HTERT RPE-1 (cell line): ENCODE data around the gene CDKN1C.

Experiments used
- in situ Hi-C: fragments of 300-500 bp; cut with MboI; formaldehyde crosslinking; loops from 4 replicates; pipeline ENCODE4 v1.14.3; 2020; ENCODE audit warnings: low sequenced_read_pairs

The CDKN1C gene

DNA sequence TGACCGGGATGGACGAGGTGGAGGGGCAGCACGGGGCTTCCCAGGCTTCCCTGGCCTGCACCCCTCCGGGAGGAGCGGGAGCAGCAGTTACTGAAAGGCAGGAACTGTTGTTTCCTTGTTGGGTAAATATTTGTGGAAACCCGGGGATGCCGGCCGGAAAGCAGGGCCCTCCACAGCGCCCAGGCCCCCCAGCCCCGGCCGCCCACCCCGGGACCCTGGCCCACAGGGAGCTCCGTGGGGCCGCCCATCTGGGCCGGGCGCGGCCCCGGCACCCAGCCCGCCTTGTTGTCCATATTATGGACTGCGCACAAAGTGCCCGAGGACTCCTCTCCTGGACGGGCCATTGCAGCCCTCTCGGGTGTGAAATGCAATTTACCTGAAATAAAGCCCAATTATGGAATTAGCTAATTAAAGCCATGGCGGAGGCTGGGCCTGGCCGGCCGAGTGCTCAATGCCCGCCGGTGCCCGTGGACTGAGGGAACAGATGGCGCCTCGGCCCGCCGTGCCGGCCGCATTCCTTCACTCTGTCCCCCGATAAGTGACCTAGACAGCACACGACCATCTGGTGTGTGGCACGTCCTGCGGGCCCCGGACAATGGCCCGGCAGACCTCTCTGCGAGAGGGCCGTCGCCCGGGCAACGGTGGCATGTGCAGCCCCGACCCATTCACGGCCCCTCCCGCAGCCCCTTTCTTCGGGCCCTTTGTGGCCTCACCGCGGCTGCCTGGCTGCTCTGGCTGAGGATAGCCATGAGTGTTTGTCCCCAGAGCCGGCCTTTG, 35.4 kb downstream of the CDKN1C start:
- in situ Hi-C loops, result no loop called here

DNA sequence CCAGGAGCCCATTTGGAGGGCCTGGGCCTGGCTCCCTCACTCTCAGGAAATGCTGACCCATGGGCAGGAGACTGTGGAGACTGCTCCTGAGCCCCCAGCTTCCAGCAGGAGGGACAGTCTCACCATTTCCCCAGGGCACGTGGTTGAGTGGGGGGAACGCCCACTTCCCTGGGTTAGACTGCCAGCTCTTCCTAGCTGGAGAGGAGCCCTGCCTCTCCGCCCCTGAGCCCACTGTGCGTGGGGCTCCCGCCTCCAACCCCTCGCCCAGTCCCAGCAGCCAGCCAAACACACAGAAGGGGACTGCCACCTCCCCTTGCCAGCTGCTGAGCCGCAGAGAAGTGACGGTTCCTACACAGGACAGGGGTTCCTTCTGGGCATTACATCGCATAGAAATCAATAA, 37.1 kb downstream of the CDKN1C start:
- in situ Hi-C loops, result no loop called here

DNA sequence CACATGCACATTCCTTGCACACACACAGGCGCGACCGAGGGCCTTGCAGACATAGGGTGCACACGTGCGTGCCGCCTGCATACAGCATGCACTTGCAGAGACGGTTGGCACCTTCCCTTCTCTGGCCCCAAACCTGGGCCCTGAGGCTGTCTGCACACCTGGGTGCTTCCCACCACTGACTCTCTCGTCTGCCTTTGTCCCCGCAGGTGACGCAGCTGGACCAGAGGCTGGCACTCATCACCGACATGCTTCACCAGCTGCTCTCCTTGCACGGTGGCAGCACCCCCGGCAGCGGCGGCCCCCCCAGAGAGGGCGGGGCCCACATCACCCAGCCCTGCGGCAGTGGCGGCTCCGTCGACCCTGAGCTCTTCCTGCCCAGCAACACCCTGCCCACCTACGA, 38.0 kb downstream of the CDKN1C start:
- in situ Hi-C loops, result no loop called here

DNA sequence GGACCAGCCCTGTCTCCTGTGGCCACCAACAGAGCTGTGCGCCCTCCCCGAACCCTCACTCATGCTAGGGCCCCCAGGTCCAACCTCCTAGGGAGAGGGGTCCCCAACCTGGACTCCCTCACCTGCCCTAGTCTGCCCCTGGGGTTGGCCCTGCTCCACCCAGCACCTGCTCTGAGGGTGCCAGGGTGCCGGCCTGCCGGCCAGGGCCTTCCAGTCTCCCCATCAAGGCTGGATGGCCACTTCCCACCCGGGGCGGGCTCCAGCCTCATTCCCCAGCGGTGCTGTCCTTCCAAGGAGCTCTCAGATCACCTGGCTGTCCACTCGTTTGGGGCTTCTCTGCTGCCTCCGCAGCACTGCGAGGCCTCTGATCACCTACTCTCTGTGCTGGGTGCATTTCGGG, 39.1 kb downstream of the CDKN1C start:
- in situ Hi-C loops, result no loop called here

DNA sequence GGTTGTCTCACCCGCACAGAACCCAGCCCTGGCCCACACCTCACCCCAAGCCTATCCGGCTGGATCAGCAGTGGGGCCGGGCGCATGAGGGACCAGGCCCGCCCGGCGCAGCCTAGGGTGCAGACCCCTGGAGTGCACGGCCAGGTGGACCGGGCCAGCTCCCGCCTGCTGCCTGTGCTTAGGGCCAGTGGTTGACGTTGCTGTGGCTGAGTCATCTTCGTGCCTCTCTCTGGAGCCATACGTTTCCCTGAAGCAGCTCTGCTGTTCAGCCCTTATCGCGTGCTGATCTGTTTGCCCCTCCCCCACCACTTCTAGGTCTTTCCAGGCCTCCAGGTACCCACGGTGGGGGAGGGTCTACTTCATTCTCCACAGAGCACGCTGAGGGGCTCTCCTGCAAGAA, 39.5 kb downstream of the CDKN1C start:
- in situ Hi-C loops, result no loop called here

DNA sequence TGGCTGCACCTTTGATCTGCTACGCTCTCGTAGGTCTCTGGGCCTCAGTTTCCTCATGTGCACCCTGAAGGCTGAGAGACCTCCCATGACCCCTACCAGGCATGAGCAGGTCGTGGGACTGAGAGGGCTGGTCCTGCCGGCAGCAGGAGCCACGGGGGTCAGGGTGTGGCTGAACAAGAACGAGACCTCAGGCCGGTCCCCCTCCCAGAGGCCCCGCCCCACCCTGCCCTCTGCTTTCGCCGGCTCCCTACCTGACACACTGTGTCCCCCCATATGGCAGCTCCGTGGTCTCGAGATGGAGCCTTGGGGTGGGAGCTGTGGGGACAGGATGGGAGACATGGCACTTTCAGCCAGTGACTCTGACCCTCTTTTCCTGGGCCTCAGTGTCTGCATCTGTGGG, 40.6 kb downstream of the CDKN1C start:
- in situ Hi-C loops, result no loop called here

DNA sequence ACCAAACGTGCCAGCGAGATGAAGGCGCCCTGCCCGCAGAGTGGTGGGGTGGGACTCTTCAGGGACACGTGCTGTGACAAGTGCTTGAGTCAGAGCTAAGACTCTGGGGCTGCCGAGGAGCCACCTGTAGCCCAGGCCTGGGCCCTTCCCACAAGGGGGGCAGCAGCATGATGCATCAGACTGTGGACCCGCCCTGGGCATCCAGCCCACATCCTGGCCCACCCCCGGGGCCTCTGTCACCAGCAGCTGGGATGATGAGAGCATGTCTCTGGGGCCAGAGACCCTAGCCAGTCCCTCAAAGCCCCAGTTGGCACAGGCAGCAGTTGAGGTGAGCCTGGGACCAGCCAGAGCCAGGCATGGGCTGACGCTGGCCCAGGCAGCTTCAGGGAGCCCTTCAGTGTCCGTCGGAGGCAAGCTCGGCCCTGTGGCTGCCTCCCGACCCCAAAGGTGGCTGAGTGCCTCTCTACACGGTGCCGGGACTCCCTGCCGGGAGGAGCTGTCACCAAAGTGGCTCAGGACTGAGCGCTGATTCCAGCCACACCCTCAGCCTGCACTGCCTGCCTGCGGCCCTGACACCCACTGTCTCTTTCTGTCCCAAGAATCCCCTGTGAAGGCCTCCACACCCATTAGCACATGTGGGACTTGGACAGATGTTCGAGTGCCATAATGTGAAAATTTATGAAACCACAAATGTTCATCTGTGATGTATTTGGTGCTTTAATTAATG, 41.3 kb downstream of the CDKN1C start:
- in situ Hi-C loops, result no loop called here

DNA sequence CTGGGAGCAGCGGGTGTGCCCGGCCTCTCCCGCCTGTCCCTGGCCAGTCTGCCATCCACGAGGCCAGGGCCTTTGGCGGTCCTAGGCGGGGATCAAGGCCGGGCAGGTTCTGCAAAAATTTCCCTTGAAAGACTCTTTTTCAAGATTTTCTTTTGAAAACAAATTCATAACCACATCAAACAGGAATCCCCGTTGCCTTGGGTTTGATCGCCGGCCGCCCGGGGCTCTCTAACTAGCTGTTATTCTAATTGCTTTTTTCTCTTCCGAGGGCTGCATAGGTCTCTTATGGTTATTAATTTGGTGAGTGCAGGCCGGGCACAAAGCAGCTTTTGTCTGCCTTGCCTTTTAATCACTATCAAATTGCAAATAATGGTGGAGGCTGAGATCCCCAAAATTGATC, 42.0 kb downstream of the CDKN1C start:
- in situ Hi-C loops, result no loop called here

DNA sequence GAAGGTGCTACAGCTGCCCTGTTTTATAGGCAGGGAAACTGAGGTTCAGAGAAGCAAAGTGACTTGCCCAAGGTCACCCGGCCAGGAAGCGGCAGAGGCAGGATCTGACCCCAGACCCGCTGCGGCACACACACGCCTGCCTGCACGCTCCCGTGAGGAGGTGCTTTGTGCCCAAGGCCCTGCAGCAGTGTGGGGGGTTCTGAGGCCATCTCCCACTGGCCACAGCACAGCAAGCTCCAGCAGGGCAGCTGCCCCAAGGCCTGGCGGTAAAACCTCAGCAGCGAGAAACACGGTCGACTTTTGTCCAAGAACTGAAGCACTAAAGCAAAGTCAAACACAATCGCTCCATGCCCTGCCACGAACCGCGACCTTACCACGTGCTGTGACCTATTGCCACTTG, 42.7 kb downstream of the CDKN1C start:
- in situ Hi-C loops, result no loop called here

DNA sequence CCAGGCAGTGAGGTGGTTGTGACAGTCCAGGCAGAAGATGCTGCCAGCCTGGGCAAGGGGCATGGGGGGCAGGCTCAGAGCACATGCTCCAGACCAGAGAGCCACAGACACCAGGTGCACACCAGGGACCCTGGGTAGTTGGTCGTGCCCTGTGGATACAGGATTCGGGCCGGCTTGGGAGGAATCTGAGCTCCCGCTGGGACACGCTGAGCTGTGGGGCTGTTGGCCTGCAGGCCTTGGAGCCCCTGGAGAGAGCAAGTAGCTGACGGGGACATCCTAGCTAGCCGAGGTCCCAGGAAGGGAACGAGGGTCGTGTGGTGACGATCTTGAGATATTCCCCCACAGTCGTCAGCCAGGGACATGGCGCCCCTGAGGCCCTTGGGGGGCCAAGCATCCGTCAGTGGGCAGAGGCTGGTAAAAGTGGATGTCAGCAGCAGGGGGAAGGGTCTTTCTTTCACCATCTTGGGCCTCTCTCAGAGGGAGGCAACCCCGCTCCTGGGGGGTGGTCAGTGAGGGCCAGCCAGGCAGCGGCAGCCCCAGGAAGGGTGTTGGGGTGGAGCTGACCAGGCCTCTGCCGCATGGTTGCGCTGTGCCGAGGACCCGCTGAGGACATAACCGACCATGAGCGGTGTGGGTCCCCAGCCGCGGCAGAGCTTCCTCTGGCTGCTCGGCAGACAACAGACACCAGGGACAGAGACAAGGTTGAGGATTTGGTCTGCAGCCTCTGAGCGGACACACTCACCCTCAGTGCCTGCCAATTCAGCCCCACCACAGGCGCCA, 44.0 kb downstream of the CDKN1C start:
- in situ Hi-C loops, result no loop called here

DNA sequence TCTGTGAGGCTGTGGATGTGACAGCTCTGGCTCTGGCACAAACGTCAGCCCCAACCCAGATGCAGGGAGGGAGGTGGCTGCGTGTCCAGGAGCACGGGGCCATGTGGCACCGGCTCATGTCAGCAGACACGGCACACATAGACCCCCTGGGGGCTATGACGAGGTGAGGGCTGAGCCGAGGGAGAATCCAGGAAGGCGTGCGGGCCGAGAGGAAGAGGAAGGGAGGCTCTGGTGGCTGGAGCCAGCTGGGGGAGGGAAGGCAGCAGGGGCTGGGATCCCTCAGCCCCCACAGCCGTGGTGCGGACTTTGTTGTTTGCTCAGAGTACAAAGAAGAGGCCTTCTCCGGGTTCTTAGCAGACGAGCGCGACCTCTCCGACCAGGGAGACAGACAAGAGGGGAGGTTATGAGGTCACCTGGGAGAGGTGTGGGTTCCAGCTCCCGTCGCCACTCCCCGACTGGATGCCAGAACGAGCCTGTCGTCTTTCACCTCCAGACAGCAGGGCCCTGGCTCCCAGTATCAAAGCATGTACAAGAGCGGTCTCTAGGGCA, 46.1 kb downstream of the CDKN1C start:
- in situ Hi-C loops, result no loop called here

DNA sequence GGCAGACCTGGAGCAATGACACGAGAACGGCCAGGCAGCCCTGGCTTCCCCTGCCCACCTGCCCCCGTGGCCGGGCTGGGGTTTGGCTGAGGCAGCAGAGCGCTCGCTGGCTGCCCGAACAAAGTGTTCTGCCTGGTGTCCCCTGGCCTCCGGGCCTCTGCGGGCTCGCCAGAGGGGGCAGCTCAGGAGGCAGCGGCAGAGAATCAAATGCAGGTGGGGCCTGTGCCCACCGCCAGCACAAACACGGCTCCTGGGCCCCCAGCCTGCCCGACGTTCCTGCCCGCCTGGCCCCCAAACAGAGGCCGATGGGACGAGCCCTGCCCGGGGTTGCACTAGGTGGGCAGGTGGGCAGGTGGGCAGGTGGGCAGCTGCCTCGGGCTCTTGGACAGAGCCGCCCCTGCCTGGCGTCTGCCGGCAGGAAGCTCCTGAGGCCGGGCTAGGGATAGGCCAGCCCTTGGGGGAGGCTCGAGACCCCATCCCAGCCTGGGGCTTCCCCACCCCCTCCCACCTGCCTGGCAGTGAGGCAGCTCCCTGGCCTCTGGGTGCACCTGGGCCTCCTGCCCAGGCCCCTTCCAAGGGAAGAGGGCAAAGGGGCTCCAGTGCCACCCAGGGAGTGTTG, 46.8 kb downstream of the CDKN1C start:
- in situ Hi-C loops, result no loop called here

DNA sequence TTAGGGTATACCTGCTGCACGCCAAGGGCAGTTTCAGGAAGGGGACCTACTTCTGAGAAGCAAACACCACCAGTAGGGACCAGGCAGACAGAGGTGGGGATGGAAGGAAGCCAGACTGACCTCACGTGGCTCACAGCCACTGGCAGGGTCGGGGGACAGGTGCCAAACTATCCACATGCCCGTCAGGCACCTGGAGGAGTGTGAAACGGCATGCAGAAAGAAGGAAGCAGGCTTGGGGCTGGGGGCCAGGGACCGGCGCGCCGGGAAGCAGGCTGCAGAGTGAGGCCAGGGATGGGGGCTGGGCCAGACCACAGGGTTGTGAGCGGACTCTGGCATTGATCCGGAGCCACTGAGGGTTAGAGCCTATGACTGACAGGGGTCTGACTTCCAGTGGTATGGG, 47.5 kb downstream of the CDKN1C start:
- in situ Hi-C loops, result no loop called here

DNA sequence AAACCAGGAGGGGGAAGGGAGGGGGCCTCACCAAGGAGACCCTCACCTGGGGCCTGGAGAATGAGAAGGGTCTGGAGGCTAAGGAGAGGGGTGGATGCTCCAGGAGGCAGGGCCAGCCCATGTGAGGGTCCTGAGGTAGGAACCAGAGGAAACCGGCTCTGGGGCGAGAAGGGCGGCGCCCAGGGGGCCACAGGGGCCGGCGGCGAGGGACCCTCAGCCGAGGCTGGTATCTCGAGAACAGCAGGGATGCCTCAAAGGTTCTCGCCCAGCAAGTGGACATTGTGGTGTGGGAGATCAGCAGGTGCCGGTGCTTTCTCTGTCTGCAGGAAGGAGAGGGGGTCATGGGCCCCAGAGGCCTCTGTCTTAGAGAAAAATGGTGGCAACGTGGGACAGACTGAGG, 47.9 kb downstream of the CDKN1C start:
- in situ Hi-C loops, result no loop called here

DNA sequence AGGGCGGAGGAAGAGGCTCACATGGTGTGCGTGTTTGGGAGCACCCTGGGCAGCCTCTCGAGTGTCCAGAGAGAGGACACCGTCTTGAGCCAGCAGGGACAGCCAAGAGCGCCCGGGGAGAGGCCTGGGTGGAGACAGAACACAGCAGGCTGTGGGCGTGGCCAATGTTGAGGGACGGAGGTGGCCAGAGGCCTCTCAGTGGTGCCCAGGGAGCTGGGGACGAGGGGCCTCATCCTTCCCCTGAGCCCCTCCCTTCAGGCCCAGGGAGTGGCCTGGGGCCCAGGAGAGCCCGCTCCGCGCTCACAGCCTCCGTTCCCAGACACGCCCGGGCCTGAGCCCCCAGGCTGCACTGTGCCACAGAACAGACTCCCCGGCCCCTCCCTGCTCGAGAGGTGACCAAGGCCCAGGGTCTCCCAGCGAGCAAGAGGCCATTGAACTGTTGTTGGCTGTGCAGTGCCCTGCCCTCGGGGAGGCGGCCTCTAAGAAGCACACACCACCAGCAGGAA, 48.4 kb downstream of the CDKN1C start:
- in situ Hi-C loops, result no loop called here

DNA sequence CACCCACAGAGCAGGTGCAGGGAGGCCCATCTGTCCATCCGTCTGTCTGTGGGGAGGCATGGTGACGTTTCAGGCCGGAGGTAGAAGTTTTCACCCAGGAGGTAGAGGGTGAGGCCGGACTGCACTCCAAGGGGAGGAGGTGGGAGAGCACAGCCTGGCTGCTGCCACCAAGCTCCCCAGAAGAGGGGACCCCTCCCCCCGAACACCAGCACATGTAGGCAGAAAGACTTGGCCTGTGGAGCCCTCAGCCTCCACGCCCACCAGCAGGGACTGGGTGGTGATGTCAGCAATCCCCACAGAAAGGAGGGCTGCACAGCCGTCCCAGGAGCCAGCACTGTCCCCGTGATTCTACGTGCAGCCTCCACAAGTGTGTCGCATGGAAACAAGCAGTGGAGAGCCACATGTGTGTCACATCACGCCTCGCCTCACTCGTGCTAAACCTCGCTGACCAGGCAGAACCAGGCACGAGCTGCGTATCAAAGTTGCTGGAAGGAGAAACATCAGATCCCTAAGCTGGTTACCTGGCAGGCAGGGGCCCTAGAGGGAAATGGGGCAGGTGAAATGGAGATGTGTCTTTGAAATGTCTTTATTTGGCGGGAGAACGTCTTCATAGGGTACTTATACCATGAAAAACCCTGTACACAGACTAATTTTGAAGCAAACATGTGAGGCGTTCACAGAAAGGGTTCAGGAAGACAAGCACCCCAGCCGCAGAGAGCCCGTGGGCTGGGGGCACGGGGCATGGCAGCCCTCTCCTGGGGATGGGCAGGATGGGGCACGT, 49.1 kb downstream of the CDKN1C start:
- in situ Hi-C loops, result no loop called here

DNA sequence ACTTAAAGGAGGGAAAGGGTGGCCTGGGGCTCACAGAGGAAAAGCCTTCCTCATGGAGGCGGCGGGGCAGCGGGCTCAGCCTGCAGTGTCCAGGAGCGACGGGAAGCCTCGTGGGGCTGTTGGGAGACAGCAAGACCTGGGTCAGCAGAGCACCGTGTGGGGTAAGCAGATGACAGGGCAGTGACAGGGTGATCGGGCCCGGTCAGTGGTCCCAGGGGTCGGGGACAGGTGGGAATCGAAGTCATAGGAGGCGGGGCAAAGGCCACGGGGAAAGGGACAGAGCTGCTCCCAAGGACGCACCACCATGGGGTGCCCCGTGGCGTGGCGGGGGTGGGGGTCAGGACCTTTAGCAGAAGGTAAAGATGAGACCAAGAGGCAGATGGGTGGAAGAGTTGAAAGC, 49.8 kb downstream of the CDKN1C start:
- in situ Hi-C loops, result no loop called here

DNA sequence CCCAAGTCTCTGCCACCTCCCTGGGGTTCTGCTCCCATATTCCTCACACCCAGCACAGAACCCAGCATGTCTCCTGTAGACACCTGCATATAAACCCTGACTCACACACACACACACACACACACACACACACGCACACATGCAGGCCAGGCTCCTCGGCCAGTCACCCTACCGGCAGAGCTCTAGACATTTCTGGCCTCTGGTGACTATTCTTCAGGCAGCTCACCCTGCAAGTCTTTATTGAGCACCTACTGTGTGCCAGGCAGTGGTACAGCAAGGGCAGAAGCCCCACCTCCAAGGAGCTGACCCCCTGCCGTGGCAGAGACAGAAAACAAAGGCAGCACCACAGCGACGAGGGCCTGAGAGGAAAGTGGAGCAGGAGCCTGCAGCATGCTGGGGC, 50.3 kb downstream of the CDKN1C start:
- in situ Hi-C loops, result no loop called here

DNA sequence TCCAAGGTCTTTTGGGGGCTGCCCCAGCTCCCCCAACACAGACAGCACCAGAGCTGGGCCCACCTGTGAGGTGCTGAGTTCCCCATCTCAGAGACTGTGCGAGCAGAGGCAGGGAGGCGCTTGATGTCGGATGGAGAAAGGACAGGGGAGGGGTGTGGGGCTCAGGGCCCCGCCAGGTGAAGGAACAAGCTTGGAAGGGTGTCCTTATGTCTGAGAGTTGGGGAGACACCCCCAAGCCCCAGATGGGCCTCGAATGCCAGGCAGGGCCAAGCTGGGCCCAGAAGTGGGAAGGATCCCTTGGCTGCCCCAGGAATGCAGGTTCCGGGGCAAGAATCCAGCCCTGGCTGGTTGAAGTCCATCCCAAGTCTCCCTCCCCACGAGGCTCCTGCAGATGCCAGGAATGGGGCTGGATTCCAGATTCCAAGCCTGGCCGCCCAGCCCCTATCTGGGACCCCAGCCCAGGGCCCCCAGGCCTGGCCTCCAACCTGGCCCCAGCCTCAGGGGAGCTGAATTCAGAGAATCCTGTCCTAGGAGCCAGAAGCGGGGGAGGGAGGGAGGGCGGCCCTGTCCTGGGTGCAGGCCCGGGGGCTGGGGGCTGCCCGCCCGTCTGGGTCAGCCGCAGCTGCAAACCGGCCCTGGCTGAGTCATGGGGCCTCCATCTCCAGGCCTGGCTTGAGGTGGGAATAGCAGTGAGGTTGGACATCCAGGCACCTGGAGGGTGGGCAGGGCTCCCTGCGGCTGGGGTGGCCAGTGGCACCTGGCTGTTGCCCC, 50.9 kb downstream of the CDKN1C start:
- in situ Hi-C loops, result no loop called here
